Measurements from ENCODE around the gene TNFAIP1.

DNA sequence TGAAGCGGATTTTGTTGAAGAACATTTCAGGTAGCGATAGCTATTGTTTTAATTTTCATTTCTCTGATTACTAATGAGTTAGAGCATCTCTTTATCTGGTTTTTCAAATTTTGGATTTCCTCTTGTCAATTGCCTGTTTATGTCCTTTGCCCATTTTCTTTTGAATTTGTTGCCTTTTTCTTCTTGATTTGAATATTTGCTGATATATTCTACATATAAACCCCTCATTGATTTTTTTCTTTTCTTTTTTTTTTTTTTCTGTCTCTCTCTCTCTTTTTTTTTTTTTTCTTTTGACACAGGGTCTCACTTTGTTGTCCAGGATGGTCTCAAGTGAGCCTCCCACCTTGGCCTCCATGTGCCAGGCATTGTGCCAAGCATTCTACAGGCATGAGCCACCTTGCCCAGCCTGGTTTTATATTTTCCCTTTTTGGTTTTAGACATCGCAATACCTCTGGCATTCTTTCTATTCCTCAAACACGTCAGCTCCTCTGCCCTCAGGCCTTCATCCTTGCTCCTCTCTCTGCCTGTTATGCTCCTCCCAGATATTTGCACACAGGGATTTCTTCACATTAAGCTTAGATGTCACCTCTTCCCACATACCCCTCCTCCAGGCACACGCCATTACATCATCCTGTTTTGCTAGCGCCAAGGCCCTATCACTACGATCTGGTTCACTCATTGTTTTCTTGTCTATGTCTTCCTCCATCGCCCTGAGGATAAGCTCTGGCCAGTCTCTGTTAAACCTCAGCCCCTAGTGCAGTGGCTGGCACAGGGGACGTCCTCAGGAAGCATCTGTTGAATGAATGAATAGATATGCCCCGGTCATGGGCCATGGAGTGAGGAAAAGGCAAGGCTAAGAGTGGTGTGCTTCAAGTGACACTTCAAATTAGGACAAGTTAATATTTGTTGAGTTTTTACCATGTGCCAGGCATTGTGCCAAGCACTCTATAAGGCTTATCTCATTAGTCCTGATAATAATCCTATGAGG lies 44.5 kb downstream of the TNFAIP1 start:
- TF ChIP-seq, protein P1, sequence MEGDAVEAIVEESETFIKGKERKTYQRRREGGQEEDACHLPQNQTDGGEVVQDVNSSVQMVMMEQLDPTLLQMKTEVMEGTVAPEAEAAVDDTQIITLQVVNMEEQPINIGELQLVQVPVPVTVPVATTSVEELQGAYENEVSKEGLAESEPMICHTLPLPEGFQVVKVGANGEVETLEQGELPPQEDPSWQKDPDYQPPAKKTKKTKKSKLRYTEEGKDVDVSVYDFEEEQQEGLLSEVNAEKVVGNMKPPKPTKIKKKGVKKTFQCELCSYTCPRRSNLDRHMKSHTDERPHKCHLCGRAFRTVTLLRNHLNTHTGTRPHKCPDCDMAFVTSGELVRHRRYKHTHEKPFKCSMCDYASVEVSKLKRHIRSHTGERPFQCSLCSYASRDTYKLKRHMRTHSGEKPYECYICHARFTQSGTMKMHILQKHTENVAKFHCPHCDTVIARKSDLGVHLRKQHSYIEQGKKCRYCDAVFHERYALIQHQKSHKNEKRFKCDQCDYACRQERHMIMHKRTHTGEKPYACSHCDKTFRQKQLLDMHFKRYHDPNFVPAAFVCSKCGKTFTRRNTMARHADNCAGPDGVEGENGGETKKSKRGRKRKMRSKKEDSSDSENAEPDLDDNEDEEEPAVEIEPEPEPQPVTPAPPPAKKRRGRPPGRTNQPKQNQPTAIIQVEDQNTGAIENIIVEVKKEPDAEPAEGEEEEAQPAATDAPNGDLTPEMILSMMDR (IDR thresholded peaks at IDR 0.05), result no peak
- no peak for TF ChIP-seq POLR2A (IDR thresholded peaks at IDR 0.05)
